Amniotic epithelial cell (primary cell): ENCODE measurements around the gene PLEKHA4.
"Not testable (repeated sequence)": the region's sequence is repeated elsewhere in the genome, so short reads cannot be mapped to it uniquely, and the experiment has no call there.

Experiments
- DNase-seq: peaks from one replicate; pipeline ENCODE4 v3.0.0-alpha.2; 2010; ENCODE audit warnings: low read depth

The PLEKHA4 gene

DNA sequence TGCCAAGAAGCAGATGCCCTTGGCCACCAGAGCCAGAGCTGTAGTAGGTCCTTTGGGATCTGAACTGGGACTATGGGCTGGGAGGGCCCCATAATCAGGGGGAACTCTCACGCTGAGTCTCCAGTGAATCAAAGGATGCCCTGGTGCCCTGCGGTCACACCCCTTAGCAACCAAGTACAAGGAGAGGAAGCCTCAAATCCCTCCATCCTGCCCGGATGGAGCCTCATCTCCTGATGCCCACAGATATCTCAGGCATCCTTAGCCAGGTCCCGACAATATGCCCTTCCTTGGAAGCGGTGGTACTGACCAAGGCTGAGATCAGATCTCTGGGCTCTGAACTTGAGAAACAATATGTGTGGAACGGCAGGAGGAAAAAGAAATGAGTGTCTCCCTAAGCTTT lies 1.7 kb downstream of the PLEKHA4 start:
- DNase-seq: no peak

DNA sequence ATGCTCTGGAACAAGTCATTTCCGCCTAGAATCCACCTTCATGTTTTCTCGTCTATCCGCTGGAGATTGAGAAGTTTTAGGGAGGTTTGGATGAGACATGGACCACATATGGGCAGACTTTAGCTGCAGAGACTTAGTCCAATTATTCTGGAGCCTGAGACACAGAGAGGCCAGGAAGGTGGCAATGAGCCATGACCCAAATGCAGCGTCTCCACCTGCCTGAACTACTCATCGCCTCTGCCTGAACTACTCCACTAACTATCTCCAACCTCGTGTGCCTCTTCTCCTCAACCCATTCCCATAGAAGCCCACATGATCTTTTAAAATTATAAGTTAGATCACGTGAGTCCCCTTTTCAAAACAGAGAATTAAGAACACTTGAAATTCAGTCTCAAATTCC lies 5.6 kb downstream of the PLEKHA4 start:
- no peak for DNase-seq

DNA sequence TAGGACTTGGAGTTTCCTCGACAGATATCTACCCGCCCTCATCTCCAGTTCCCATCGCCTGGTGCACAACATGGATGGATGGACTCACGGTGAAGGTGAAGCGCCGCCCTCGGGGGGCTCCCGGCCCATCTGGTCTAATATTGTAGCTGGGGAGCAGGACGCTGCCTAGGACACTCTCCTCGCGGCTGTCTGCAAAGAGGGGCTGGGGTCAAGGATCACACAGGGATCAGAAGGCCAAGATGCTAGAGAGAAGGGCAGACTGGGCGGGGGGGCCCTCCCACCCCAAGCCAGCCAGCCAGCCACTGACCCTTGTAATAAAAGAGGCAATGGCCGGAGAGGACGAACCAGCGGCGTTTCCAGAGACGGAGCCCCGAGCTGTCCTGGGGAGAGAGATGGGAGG lies 7.1 kb downstream of the PLEKHA4 start:
- DNase-seq: no peak

DNA sequence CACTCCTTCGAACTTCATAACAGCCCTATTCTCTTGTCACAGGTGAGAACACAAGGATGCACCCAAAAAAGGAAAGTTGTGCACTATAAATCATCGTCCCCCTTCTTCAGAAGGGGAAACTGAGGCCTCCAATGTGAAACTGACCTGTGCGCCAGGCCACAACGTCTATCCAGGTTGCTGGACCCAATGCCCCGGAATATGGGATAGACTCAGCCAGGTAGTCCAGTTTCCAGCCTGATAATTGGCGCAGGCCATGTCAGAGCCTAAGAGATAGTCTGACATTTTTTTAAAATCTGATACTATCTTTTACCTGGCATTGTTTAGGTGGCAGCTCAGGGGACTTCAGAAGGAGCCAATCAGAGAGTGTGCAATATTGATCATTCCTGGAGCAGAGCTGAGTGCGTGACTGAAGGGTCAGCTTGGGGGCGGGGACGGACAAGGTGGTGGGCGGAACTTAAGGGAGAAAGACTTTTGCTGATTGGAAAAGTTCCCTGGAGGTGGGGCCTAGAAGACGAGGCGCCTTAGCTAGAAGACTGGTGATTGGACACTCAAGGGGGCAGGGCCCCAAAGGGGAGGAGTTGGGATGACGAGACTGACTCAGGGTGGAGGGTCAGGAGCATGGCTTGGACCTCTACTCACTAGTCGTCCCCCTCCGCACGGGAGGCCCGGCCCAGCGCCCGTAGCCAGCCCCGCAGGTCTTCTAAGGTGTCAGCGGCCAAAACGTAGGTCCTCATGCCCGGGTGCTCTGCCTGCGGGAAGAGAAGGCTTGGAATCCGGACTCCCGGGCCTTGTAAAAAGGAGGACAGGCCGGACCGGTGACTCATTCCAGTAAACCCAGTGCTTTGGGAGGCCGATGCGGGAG lies 8.5 kb downstream of the PLEKHA4 start:
- DNase-seq: no peak

DNA sequence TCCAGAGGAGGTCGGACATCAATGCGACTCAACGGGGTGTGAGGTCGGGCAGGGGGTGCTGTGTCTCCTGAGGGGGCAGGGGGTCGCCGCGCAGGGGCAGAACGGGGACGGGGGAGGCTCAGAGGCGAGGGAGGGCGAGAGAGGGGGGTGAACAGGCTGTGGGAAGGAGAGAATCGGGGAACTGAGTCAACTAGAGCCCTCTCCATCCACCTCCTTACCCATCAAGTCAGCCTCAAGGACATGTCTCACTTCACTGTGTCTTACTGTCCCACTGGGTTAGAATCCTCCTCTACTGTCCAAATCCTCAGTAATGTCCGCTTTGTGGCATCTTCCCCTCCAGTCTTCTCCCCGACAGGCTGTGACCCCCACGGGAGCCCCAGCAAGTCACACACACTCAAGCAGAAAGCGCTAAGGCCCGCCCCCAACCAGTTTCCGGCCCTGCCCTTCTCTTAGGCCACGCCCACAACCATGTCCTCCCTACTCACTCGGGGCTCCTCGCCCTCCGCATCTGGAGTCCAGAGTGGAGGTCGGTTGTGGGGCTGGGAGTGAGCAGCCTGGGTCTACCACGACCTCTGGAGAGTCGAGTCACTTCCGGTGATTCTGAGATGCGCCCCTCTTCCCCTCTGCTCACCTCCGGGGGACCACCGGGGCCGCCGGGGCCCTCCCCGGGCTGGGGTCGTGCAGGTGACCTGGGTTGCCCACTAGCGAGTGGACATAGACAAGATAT lies 9.3 kb downstream of the PLEKHA4 start:
- DNase-seq: no peak

DNA sequence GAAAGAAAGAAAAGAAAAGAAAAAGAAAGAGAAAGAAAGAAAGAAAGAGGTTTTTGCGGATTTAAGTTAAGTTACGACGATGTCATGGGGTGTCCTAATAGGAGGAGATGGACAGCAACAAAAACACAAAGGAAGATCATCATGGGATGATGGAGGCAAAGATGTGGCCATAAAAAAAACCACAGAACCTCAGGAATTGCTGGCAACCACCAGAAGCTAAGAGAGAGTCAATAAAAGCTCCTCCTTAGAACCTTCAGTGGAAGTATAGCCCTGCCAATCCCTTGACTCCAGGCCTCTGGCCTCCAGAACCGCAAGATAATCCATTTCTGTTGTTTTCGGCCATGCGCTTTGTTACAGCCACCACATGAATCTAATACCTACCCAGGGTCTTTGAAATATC lies 11.5 kb downstream of the PLEKHA4 start:
- peak; percentile 57 for DNase-seq

DNA sequence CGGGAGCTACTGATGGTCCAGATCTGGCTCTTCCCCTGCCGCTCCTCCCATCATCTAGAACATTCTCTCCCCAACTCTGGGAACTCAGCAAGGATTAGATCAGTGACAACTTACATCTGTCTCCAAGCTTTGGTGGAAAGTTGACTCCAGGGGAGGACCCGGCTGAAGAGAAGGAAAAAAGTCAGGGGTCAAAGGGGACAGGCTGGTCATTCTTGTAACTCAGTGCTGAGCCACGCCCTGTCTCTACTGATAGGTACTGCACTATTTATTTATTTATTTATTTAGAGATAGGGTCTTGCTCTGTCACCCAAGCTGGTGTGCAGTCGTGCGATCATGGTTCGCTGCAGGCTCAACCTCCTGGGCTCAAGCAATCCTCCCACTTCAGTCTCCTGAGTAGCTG lies 14.3 kb downstream of the PLEKHA4 start:
- DNase-seq: no peak

GRCh38 chr19:48853483-48853882 lies 14.9 kb downstream of the PLEKHA4 start:
- no peak for DNase-seq

DNA sequence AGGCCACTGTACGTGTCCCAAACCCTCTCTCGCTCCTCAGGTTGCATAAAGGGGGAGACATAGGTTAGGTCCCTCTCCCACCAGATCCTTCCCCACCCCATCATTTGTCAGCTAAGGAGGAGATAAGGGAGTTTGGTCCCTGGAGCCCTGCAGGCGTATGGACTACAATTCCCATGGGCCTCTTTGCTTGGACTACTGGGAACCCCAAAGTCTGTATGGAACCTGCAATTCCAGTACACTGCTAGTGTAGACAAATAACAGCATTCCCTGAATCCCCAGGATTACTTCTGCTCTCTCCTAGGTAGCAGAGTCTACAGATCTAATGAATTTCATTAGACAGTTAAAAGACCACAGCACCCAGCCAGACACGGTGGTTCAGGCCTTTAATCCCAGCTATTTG lies 16.1 kb downstream of the PLEKHA4 start:
- no peak for DNase-seq

DNA sequence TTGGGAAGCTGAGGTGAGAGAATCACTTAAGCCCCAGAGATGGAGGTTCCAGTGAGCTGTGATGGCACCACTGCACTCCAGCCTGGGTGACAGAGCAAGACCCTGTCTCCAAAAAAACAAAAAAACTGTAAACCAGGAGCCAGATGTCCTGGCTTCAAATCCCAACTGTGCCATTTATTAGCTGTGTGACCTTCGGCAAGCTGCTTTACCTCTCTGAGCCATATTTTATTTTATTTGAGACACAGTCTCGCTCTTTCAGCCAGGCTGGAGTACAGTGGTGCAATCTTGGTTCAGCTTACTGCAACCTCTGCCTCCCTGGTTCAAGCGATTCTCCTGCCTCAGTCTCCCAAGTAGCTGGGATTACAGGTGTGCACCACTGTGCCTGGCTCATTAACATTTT lies 21.8 kb downstream of the PLEKHA4 start:
- not testable (repeated sequence) for DNase-seq

GRCh38 chr19:48845384-48845783 lies 23.0 kb downstream of the PLEKHA4 start:
- DNase-seq: no peak

DNA sequence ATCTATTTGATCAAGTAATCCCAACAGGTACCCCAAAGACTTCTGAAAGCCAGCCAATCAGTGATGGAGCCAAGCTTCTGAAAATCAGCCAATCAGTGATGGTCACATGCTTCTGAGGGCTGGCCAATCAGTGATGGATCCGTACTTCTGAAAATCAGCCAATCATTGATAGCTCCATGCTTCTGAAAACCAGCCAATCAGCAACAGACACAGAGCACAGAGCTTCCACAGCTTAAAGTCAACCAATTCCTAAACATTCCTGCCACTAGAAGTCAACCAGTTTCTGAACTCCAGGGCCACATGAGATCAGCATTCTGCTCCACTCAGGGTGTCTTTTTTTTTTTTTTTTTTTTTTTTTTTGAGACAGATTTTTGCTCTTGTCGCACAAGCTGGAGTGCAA lies 23.9 kb downstream of the PLEKHA4 start:
- DNase-seq: peak; percentile 59

DNA sequence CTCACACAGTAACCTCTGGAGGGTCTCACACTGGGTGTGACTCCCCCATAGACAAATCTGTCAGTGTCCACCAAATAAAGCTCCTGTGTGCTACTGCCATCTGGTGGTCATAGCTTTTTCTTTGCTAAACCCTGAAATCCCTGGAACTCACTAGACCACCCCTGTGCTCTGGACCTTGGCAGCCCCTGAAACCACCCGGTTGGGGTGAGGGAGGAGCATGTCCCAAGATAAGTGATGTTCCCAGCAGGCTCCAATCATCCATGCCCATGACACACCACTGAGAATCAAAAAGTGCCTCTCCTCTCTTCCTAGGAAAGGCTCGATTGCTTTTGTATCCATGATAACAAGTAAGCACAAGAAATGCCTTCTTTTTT lies 25.6 kb downstream of the PLEKHA4 start:
- peak; percentile 53 for DNase-seq

DNA sequence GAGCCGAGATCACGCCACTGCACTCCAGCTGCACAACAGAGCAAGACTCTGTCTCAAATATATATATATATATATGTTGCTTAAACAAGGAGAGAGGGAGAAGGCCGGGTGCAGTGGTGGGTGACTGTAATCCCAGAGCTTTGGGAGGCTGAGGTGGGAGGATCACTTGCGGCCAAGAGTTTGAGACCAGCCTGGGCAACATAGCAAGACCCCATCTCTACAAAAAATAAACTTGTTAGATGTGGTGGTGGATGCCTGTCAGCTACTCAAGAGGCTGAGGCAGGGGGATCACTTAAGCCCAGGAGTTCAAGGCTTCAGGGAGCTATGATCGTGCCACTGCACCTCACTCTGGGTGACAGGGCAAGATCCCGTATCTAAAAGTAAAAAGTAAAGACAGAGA lies 26.8 kb downstream of the PLEKHA4 start:
- DNase-seq: no peak

- DNase-seq: no peak
Observed at GRCh38 chr19:48841047-48841446, 27.4 kb downstream of the PLEKHA4 start.

DNA sequence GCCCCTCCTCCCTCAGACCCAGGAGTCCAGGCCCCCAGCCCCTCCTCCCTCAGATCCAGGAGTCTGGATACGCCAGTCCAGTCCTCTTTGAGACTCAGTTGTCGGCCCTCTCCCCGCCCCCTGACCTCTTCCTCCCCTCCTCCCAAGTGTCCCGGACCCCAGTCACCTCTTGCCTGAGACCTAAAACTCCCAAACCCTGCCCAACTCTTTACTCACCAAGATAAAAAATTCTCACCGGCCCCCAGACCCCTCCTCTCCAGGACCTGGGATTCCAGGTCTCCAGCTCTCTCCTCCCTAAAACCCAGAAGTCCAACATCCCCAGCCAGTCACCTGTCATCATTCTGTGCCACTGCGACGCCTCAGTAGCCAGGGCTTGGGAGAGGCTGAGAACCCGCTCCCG lies 30.7 kb downstream of the PLEKHA4 start:
- DNase-seq: no peak

- DNase-seq: peak; percentile 89
Observed at GRCh38 chr19:48837051-48837524, 31.3 kb downstream of the PLEKHA4 start.

DNA sequence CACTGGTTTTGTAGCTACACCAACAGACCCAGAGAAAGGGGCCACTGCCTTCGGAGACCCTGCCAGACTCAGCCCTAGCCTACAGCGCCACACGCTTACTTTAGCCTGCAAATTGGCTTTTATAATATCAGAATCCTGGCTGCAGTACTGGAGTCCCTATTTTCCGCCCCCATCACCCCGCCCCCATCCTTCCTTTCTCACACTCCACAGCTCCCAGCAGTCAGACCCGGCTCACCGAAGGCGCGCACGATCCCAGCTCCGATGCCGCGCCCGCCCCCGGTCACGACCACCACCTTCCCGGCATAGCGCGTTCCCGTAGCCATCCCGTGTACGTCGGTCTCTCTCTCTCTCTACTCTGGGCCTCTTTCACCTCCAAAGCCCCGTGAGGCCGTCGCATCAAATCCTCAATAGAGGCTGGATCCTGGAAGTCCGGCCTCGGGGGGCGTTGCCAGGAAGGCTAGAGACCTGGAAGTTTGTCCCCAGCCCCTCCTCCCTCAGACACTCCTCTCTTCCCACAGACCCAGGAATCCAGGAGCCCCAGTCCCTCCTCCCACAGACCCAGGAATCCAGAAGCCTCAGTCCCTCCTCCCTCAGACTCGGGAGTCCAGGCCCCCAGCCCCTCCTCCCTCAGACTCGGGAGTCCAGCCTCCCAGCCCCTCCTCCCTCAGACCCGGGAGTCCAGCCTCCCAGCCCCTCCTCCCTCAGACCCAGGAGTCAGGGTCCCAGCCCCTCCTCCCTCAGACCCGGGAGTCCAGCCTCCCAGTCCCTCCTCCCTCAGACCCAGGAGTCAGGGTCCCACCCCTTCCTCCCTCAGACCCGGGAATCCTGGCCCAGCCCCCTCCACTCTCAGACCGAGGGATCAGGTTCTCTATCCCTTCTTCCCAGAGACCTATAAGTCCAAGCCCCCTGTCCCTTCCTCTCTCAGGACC lies 32.1 kb downstream of the PLEKHA4 start, which contains the start of gene HSD17B14:
TSS of gene HSD17B14 (minus strand) at position 403 of the 929 bp plus-strand sequence. CDS start at position 323, 80 bp downstream.
- peak; percentile 71 for DNase-seq

- DNase-seq: peak; percentile 85
Observed at GRCh38 chr19:48835734-48836088, 32.7 kb downstream of the PLEKHA4 start.

DNA sequence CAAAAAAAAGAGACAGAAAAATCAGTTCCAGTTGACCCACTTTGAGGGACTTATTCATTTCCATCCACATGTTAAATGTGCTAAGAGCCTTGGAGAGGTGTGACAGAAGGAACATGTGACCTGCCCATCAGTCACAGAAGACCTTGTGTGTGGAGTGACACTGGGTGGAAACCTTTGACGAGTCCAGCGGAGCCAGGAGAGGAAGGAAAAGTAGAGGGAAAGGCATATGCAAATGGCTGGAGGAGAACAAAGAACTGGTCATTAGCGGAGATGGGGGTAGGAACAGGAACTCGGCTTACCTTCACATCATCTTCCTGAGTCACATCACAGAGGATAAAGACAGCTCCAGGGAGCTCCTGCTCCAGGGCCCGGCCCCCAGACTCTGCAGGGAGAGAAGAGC lies 34.4 kb downstream of the PLEKHA4 start:
- no peak for DNase-seq

- DNase-seq: no peak
Observed at GRCh38 chr19:48833049-48833448, 35.4 kb downstream of the PLEKHA4 start.

- no peak for DNase-seq
Observed at GRCh38 chr19:48830965-48831364, 37.5 kb downstream of the PLEKHA4 start.
